Measurements from ENCODE around the gene GXYLT2. TPM values are rescaled to one million over a fixed set of nuclear protein-coding genes. Genes with fewer than 3 reads are reported as not detected.
A peak's percentile ranks its signal among the peaks of the same experiment; 100 is the strongest.

GXYLT2 gene
- total and polyA plus RNA-seq, 10 of the 15 experiments (the other 5 are each of a cell fraction or from before 2014, with no cell fraction given) = 0.27 to 2.6 (median 0.78) TPM

DNA sequence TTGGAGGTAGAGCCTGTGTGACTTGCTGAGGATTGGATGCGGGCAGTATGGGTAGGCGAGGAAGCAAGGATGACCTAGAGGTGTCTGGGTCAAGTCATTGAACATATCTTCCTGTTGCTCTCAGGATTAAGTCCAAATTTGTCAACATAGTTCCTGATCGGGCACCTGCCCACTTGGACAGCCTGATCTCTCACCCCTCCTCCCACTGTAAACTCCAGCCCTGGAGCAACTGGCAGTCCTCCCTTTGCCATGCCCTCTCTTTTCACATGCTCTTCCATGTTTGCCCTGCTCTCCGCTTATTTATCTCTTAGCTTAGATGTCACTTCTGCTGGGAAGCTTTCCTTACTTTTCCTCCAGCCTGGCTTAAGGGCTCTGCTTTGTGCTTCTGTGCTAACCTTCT lies 61.2 kb downstream of the GXYLT2 start:
- FAIRE-seq (no peak), DNase-seq (ENCODE audit: low read depth, low spot score) (no peak), ATAC-seq (no peak)
- WGBS (ENCODE audit: insufficient coverage, insufficient replicate concordance, low lambda C conversion rate, missing lambda C conversion rate) = 88% methylated on average over 4 of the region's 4 CpGs
- no TSS peak for BruUV-seq (replicated peaks)
- ChIA-PET SMC1A (ENCODE audit: uncharacterized antibody, unreplicated experiment) (no interaction called here), RAD21 (ENCODE audit: unreplicated experiment) (no interaction called here), CTCF (interaction anchor here (2.0 kb wide), 1 partner anchor 108 kb away, joined by 7 read pairs; no protein-coding TSS in a partner anchor), POLR2A (no interaction called here)
- Histone ChIP-seq H3K4me1 (ENCODE audit: control insufficient read depth, insufficient read depth, low read length) (peaks cover 13% of the 10 kb centered on the region), H3K9me3 (replicated peaks; ENCODE audit: control insufficient read depth, insufficient read depth, low read length) (no peaks in the 10 kb centered on the region), H3K79me2 (ENCODE audit: control insufficient read depth, insufficient read depth, low read length) (no peaks in the 10 kb centered on the region), H4K20me1 (ENCODE audit: control insufficient read depth, insufficient read depth) (no peaks in the 10 kb centered on the region), H2AFZ (ENCODE audit: control insufficient read depth, low read depth, low read length) (no peak overlapping the region), H3K9ac (ENCODE audit: control insufficient read depth, insufficient read depth, low read length) (no peak overlapping the region), H3K4me3 (no peak overlapping the region), H3K4me2 (ENCODE audit: control insufficient read depth, insufficient read depth) (no peak overlapping the region), H3K36me3 (ENCODE audit: control insufficient read depth in 2 of 2, insufficient read depth in 2 of 2, low read length in 1 of 2) (no peaks in the 10 kb centered on the region), H3K27ac (ENCODE audit: control insufficient read depth, insufficient read depth) (no peak overlapping the region), H3K27me3 (replicated peaks in 1 of 2; ENCODE audit: control insufficient read depth in 2 of 2, insufficient read depth in 2 of 2, low read length in 1 of 2) (no peaks in the 10 kb centered on the region)
- no peak for TF ChIP-seq WRNIP1 (IDR thresholded peaks at IDR 0.05; ENCODE audit: borderline replicate concordance, low read depth, low read length)
- no peak for TF ChIP-seq NBN (IDR thresholded peaks at IDR 0.05)
- no peak for TF ChIP-seq ZNF384 (IDR thresholded peaks at IDR 0.05; ENCODE audit: borderline replicate concordance, low read depth, low read length)
- no peak for TF ChIP-seq PML (IDR thresholded peaks at IDR 0.05; ENCODE audit: low read length)
- TF ChIP-seq ETV6 (conservative IDR thresholded peaks at IDR 0.05 in 1 of 2, IDR thresholded peaks at IDR 0.05 in 1 of 2; ENCODE audit: borderline replicate concordance in 1 of 2, low read depth in 1 of 2) = no peak
- in situ Hi-C loops (cut with MboI) = no loop called here
- intact Hi-C loops (cut with micrococcal nuclease; ENCODE audit: unreplicated experiment) = no loop called here

GRCh38 chr3:72950372-72950771 lies 62.5 kb downstream of the GXYLT2 start:
- FAIRE-seq (no peak), ATAC-seq (peak; percentile 81)
- TF ChIP-seq NBN (IDR thresholded peaks at IDR 0.05) = peak; percentile 27; the same call in 1 of the 2 replicates
- 0 out of 2 replicates have a peak, but pooled peaks have one; percentile 9 for TF ChIP-seq ATF7 (IDR thresholded peaks at IDR 0.05; ENCODE audit: low read depth)
- TF ChIP-seq, protein P1, sequence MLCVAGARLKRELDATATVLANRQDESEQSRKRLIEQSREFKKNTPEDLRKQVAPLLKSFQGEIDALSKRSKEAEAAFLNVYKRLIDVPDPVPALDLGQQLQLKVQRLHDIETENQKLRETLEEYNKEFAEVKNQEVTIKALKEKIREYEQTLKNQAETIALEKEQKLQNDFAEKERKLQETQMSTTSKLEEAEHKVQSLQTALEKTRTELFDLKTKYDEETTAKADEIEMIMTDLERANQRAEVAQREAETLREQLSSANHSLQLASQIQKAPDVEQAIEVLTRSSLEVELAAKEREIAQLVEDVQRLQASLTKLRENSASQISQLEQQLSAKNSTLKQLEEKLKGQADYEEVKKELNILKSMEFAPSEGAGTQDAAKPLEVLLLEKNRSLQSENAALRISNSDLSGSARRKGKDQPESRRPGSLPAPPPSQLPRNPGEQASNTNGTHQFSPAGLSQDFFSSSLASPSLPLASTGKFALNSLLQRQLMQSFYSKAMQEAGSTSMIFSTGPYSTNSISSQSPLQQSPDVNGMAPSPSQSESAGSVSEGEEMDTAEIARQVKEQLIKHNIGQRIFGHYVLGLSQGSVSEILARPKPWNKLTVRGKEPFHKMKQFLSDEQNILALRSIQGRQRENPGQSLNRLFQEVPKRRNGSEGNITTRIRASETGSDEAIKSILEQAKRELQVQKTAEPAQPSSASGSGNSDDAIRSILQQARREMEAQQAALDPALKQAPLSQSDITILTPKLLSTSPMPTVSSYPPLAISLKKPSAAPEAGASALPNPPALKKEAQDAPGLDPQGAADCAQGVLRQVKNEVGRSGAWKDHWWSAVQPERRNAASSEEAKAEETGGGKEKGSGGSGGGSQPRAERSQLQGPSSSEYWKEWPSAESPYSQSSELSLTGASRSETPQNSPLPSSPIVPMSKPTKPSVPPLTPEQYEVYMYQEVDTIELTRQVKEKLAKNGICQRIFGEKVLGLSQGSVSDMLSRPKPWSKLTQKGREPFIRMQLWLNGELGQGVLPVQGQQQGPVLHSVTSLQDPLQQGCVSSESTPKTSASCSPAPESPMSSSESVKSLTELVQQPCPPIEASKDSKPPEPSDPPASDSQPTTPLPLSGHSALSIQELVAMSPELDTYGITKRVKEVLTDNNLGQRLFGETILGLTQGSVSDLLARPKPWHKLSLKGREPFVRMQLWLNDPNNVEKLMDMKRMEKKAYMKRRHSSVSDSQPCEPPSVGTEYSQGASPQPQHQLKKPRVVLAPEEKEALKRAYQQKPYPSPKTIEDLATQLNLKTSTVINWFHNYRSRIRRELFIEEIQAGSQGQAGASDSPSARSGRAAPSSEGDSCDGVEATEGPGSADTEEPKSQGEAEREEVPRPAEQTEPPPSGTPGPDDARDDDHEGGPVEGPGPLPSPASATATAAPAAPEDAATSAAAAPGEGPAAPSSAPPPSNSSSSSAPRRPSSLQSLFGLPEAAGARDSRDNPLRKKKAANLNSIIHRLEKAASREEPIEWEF (IDR thresholded peaks at IDR 0.05; ENCODE audit: insufficient replicate concordance, low read depth, low read length) = no peak
- TF ChIP-seq MYC (IDR thresholded peaks at IDR 0.05; ENCODE audit: insufficient read depth, insufficient read length, insufficient replicate concordance, low read length, severe bottlenecking) = no peak

More at GRCh38 chr3:72950372-72950771, 62.5 kb downstream of the GXYLT2 start:
- ChIA-PET RAD21 (ENCODE audit: unreplicated experiment) (interaction anchor here (1.0 to 1.3 kb wide), 6 partner anchors 9 to 99 kb away, joined by 3 to 5 read pairs (median 4); partner anchors contain the start of gene PPP4R2), POLR2A (interaction anchor here (1.1 kb wide), 1 partner anchor 22 kb away, joined by 4 read pairs; no protein-coding TSS in a partner anchor), SMC1A (ENCODE audit: uncharacterized antibody, unreplicated experiment) (interaction anchor here (0.9 to 1.0 kb wide), 3 partner anchors 10 to 46 kb away, joined by 3 to 6 read pairs (median 4); partner anchors contain the start of gene PPP4R2), CTCF (interaction anchor here (0.8 to 2.0 kb wide), 3 partner anchors 10 to 108 kb away, joined by 3 to 7 read pairs (median 5); no protein-coding TSS in a partner anchor)
- no TSS peak for BruUV-seq (replicated peaks)
- no peaks in the 10 kb centered on the region for H3K36me3 ChIP-seq (ENCODE audit: control insufficient read depth in 2 of 2, insufficient read depth in 2 of 2, low read length in 1 of 2)
- H3K27ac ChIP-seq (ENCODE audit: control insufficient read depth, insufficient read depth) = no peak overlapping the region
- 24% methylated on average over 8 of the region's 8 CpGs for WGBS (ENCODE audit: insufficient coverage, insufficient replicate concordance, low lambda C conversion rate, missing lambda C conversion rate)
- no peaks in the 10 kb centered on the region for H3K27me3 ChIP-seq (replicated peaks in 1 of 2; ENCODE audit: control insufficient read depth in 2 of 2, insufficient read depth in 2 of 2, low read length in 1 of 2)
- intact Hi-C loops (cut with micrococcal nuclease; ENCODE audit: unreplicated experiment) (no loop called here), in situ Hi-C loops (cut with MboI) (no loop called here)
- H4K20me1 ChIP-seq (ENCODE audit: control insufficient read depth, insufficient read depth) = no peaks in the 10 kb centered on the region
- H3K4me2 ChIP-seq (ENCODE audit: control insufficient read depth, insufficient read depth) = peak overlapping the region; percentile 73
- H3K79me2 ChIP-seq (ENCODE audit: control insufficient read depth, insufficient read depth, low read length) = no peaks in the 10 kb centered on the region
- no peaks in the 10 kb centered on the region for H3K9me3 ChIP-seq (replicated peaks; ENCODE audit: control insufficient read depth, insufficient read depth, low read length)
- H3K4me3 ChIP-seq = peak overlapping the region; percentile 1; the same call in 1 of the 2 replicates
- H2AFZ ChIP-seq (ENCODE audit: control insufficient read depth, low read depth, low read length) = peak overlapping the region; percentile 70
- H3K9ac ChIP-seq (ENCODE audit: control insufficient read depth, insufficient read depth, low read length) = peak overlapping the region; percentile 14; the same call in 1 of the 2 replicates
- H3K4me1 ChIP-seq (ENCODE audit: control insufficient read depth, insufficient read depth, low read length) = peaks cover 13% of the 10 kb centered on the region
- DNase-seq (ENCODE audit: low read depth, low spot score) = no peak

All from GM12878 (cell line).